Vagina (tissue), 2 donors: Measurements from ENCODE around the gene CPSF7. TPM values are rescaled to one million over a fixed set of nuclear protein-coding genes. Genes with fewer than 3 reads are reported as not detected.
"Not testable (repeated sequence)": the region's sequence is repeated elsewhere in the genome, so short reads cannot be mapped to it uniquely, and the experiment has no call there.

Source experiments
- DNase-seq, 2 donors: peaks; one replicate each; pipeline ENCODE4 v3.0.0-alpha.2; 2017; ENCODE audit errors: extremely low spot score in 2 of 2
- H3K27ac ChIP-seq: fragments of 200-600 bp; sonication (generic); one replicate; pipeline ENCODE4 v1.5.1; 2019
- H3K27me3 ChIP-seq: fragments of 200-600 bp; sonication (generic); one replicate; pipeline ENCODE4 v1.5.1; 2019
- H3K36me3 ChIP-seq, 2 donors: fragments of 200-600 bp; sonication (generic); one replicate each; pipeline ENCODE4 v1.5.1; 2017 to 2019
- H3K4me1 ChIP-seq: fragments of 200-600 bp; sonication (generic); one replicate; pipeline ENCODE4 v1.5.1; 2019
- H3K4me3 ChIP-seq, 2 donors: fragments of 200-600 bp; sonication (generic); 1 replicate in 1 of 2; 2 replicates in 1 of 2; pipeline ENCODE4 v1.5.1; 2016 to 2019
- H3K9me3 ChIP-seq: fragments of 200-600 bp; sonication (generic); one replicate; pipeline ENCODE4 v1.5.1; 2019
- POLR2A ChIP-seq, 2 donors: fragments of 450-650 bp; IDR thresholded peaks; one replicate each; pipeline ENCODE4 v1.6.1; 2017; ENCODE audit warnings: antibody characterized with exemption in 2 of 2, mild to moderate bottlenecking in 2 of 2, moderate library complexity in 2 of 2
- POLR2AphosphoS5 ChIP-seq, 2 donors: sonication (generic); formaldehyde crosslinking; IDR thresholded peaks; one replicate each; pipeline ENCODE4 v1.9.0; 2017; ENCODE audit warnings: antibody characterized with exemption in 2 of 2, mild to moderate bottlenecking in 2 of 2, low read depth in 1 of 2; ENCODE audit not compliant: insufficient read depth in 1 of 2
- intact Hi-C: fragments of 100-400 bp; cut with DNase I; formaldehyde crosslinking; loops from one replicate; pipeline ENCODE4 v1.15.1; 2023
- total RNA-seq: library from RNA; depleted of rRNA; stranded (reverse); fragments of >200 nt; gene quantifications from one replicate; pipeline ENCODE4 v1.2.3, GENCODE V29; 2016
- TF ChIP-seq, protein P1 (sequence below), 3 experiments: fragments of 450-650 bp in 2 of 3; fragments of 200-600 bp in 1 of 3; sonication (generic) in 1 of 3; IDR thresholded peaks; one replicate each; pipeline ENCODE4 v1.5.1; 2017 to 2019; ENCODE audit warnings: antibody characterized with exemption in 3 of 3, mild to moderate bottlenecking in 2 of 3, moderate library complexity in 2 of 3

The CPSF7 gene
- total RNA-seq, 1 donor from 2014 or later: 50.8 TPM

DNA sequence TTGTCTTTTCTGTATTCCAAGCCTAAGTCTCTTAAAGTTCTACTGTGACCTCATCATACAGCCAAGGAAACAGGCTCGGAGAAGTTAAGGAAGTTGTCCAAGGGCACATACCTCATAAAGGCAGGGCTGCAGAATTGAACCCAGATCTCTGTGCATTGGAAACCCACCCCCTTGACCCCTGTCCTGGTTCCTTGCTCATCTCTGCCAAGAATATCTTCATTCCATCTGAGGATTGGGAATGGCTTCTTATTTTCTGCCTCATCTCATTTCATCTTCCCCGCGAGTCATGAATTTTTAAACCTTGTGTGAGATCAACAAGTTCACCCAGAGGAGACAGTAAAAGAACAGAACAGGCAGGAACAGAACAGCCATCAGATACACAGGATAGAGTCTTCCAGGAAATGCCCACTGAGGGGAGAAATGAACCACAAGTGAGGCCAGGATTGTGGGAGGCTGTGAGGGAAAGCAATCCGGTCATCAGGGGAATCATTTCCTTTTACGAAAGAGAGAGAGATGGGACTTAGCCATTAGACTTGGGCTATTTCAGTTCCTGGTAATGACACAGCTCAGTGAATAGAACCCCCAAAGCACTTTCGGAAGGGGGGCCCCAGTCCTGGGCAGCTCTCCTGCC, 44.4 kb upstream of the CPSF7 start:
- no peaks in the 10 kb centered on the region for H3K9me3 ChIP-seq
- no peaks in the 10 kb centered on the region for H3K27me3 ChIP-seq
- TF ChIP-seq POLR2A (IDR thresholded peaks at IDR 0.05): no peak
- no peak for TF ChIP-seq POLR2AphosphoS5 (IDR thresholded peaks at IDR 0.05; ENCODE audit: insufficient read depth in 1 of 2, low read depth in 1 of 2)
- TF ChIP-seq, protein P1, sequence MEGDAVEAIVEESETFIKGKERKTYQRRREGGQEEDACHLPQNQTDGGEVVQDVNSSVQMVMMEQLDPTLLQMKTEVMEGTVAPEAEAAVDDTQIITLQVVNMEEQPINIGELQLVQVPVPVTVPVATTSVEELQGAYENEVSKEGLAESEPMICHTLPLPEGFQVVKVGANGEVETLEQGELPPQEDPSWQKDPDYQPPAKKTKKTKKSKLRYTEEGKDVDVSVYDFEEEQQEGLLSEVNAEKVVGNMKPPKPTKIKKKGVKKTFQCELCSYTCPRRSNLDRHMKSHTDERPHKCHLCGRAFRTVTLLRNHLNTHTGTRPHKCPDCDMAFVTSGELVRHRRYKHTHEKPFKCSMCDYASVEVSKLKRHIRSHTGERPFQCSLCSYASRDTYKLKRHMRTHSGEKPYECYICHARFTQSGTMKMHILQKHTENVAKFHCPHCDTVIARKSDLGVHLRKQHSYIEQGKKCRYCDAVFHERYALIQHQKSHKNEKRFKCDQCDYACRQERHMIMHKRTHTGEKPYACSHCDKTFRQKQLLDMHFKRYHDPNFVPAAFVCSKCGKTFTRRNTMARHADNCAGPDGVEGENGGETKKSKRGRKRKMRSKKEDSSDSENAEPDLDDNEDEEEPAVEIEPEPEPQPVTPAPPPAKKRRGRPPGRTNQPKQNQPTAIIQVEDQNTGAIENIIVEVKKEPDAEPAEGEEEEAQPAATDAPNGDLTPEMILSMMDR (IDR thresholded peaks at IDR 0.05): no peak
- no peak for DNase-seq
- H3K4me3 ChIP-seq: no peak overlapping the region
- H3K27ac ChIP-seq: peak overlapping the region; percentile 81
- peaks cover 8% of the 10 kb centered on the region for H3K4me1 ChIP-seq
- no peaks in the 10 kb centered on the region for H3K36me3 ChIP-seq
- intact Hi-C loops: no loop called here

DNA sequence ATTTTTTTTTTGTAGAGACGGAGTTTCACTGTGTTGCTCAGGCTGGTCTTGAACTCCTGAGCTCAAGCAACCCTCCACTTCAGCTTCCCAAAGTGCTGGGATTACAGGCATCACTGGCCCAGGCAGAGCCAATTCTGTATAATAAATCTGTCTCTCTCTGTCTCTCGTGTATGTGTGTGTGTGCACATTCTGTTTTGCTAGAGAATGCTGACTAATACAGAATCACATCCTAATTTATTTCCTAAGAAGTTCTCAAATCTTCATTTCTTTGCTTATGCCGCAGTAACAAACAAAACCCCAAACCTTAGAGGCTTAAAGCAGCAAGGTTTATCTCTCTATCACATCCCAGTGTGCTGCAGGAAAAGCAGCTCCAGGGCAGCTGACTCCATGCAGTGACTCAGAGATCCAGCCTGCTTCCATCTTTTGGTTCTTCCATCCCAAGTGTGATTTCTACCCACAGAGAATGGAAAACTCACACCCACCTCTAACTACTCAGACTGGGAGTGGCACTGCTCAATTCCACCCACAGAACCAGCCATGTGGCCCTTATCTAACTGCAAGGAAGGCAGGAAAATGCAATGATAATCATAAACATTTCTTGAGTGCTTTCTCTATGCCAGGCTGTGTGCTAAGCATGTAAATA, 43.7 kb upstream of the CPSF7 start:
- intact Hi-C loops: no loop called here

DNA sequence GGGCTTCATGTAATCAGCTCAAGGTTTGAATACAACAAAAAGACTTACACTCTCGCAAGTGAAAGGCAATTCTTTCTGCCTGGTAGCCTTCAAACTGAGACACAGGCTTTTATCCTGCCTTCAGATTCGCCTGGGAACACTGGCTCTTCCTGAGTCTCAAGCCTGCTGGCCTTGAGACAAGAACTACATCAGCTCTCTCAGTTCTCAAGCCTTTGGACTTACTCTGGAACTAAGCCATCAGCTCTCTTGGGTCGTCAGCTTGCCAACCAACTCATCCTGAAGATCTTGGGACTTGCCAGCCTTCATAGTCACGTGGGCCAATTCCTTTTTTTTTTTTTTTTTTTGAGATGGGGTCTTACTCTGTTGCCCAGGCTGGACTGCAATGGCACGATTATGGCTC, 43.1 kb upstream of the CPSF7 start:
- Histone ChIP-seq H3K4me3 (no peak overlapping the region), H3K27me3 (no peaks in the 10 kb centered on the region), H3K4me1 (peaks cover 6% of the 10 kb centered on the region), H3K36me3 (peaks cover 0 to 5% of the 10 kb centered on the region in 2 donors), H3K27ac (peak overlapping the region; percentile 81), H3K9me3 (no peaks in the 10 kb centered on the region)
- DNase-seq: no peak
- intact Hi-C loops: no loop called here
- TF ChIP-seq POLR2A (IDR thresholded peaks at IDR 0.05) (no peak), POLR2AphosphoS5 (IDR thresholded peaks at IDR 0.05; ENCODE audit: insufficient read depth in 1 of 2, low read depth in 1 of 2) (no peak)
- TF ChIP-seq, protein P1 (IDR thresholded peaks at IDR 0.05): no peak

More for the DNA sequence above, 43.7 kb upstream of the CPSF7 start:
- no peak for DNase-seq
- peaks cover 0 to 5% of the 10 kb centered on the region in 2 donors for H3K36me3 ChIP-seq
- H3K27me3 ChIP-seq: no peaks in the 10 kb centered on the region
- no peaks in the 10 kb centered on the region for H3K9me3 ChIP-seq
- TF ChIP-seq, protein P1 (IDR thresholded peaks at IDR 0.05): no peak
- TF ChIP-seq POLR2A (IDR thresholded peaks at IDR 0.05) (no peak), POLR2AphosphoS5 (IDR thresholded peaks at IDR 0.05; ENCODE audit: insufficient read depth in 1 of 2, low read depth in 1 of 2) (no peak)
- H3K4me3 ChIP-seq: no peak overlapping the region
- H3K27ac ChIP-seq: peak overlapping the region; percentile 81
- peaks cover 8% of the 10 kb centered on the region for H3K4me1 ChIP-seq

DNA sequence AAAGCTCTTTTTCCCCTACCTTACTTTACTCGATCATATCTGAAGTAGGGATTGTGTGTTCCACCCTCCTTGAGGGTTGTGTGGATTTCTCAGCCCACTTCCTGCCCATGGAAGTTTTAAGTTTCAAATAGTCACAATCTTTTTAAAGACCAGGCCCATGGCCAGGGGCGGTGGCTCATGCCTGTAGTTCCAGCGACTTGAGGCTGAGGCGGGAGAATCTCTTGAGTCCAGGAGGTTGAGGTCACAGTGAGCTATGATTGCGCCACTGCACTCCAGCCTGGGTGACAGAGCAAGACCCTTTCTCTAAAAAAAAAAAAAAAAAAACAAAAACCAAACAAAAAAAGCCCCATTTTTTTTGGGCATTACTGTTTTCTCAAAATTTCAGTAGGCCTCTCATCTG, 42.5 kb upstream of the CPSF7 start:
- H3K9me3 ChIP-seq: no peaks in the 10 kb centered on the region
- TF ChIP-seq, protein P1 (IDR thresholded peaks at IDR 0.05): no peak
- TF ChIP-seq POLR2AphosphoS5 (IDR thresholded peaks at IDR 0.05; ENCODE audit: insufficient read depth in 1 of 2, low read depth in 1 of 2): peak in 1 of 2 donors; percentile 28
- H3K27me3 ChIP-seq: no peaks in the 10 kb centered on the region
- DNase-seq: peak in 1 of 2 donors; percentile 91
- H3K27ac ChIP-seq: peak overlapping the region; percentile 81
- intact Hi-C loops: no loop called here
- peaks cover 0 to 5% of the 10 kb centered on the region in 2 donors for H3K36me3 ChIP-seq
- no peaks in the 10 kb centered on the region for H3K4me1 ChIP-seq
- no peak overlapping the region for H3K4me3 ChIP-seq

DNA sequence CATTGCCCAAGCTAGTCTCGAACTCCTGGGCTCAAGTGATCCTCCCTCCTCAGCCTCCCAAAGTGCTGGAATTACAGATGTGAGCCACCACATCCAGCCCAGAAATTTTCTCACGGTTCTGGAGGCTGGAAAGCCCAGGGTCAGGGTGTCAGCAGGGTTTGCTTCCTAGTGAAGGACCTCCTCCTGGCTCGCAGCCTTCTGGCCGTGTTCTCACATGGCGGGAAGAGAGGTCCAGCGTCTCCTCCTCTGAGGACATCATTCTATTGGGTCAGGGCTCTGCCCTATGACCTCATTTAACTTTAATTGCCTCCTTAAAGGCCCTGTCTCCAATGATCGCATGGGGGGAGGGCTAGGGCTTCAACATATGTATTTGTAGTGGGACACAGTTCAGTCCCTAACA, 38.2 kb upstream of the CPSF7 start:
- DNase-seq: no peak
- no peak overlapping the region for H3K27ac ChIP-seq
- intact Hi-C loops: no loop called here
- TF ChIP-seq, protein P1 (IDR thresholded peaks at IDR 0.05): no peak
- no peak for TF ChIP-seq POLR2A (IDR thresholded peaks at IDR 0.05)
- TF ChIP-seq POLR2AphosphoS5 (IDR thresholded peaks at IDR 0.05; ENCODE audit: insufficient read depth in 1 of 2, low read depth in 1 of 2): no peak
- H3K9me3 ChIP-seq: no peaks in the 10 kb centered on the region
- no peak overlapping the region for H3K4me3 ChIP-seq
- no peaks in the 10 kb centered on the region for H3K4me1 ChIP-seq
- H3K27me3 ChIP-seq: no peaks in the 10 kb centered on the region
- peaks cover 0 to 10% of the 10 kb centered on the region in 2 donors for H3K36me3 ChIP-seq

DNA sequence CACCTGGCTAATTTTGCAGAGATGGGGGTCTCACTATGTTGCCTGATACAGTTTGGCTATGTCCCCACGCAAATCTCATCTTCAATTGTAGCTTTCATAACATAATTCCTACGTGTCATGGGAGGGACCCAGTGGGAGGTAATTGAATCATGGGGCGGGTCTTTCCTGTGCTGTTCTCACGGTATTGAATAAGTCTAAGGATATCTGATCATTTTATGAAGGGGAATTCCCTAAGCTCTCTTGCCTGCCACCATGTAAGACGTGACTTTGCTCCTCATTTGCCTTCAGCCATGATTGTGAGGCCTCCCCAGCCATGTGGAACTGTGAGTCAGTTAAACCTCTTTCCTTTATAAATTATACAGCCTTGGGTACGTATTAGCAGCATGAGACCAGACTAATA, 37.8 kb upstream of the CPSF7 start:
- H3K4me1 ChIP-seq, intact Hi-C loops, DNase-seq, H3K4me3 ChIP-seq, H3K9me3 ChIP-seq, H3K27me3 ChIP-seq, H3K27ac ChIP-seq, H3K36me3 ChIP-seq: not testable (repeated sequence)
